HFF-Myc (cell line): Measurements from ENCODE around the gene ORC6.

ENCODE experiments used
- DNase-seq: peaks from one replicate; pipeline ENCODE4 v3.0.0-alpha.2; 2011; ENCODE audit warnings: low read depth; ENCODE audit errors: extremely low read depth
- H3K4me3 ChIP-seq: replicated peaks from 2 replicates; pipeline ENCODE4 v1.5.1; 2011; ENCODE audit warnings: low read depth, mild to moderate bottlenecking, control low read depth, low read length
- TF ChIP-seq, protein P1 (sequence below): IDR thresholded peaks from 2 replicates; pipeline ENCODE4 v1.5.1; 2012; ENCODE audit warnings: mild to moderate bottlenecking, low read depth, low read length, control low read depth; ENCODE audit errors: missing control alignments

Gene ORC6

DNA sequence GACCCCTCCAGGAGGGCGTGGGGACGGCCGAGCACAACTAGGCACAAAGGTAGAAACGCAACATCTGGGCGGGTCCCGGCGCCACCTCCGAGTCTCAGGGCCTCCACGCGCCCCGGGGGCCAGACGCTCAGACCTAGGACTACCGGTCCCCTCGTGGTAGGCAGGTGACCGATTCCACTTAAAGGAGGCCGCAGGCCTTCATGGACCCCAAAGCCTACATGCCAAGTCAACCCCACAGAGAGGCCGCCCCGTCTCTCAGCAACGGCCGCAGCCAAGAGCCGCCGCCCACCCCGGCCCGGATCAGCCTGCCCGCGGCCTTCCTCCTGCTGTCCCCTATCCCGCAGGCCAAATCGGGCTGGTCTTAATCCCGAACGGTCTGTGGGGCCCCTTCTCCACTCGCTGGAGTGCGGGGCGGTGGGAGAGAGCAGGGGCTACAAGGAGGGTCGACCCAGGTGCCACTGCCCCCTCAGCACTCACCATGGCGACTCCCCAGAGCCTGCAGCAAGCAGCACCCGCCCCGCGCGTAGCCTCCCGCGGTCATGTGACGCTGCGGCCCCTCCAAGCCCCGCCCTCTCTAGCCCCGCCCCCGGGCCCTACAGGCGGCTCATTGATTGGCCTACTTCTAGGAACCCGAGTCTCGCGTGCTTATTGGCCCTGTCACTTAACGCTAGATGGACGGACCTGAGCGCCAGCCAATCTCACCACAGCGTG lies 650 bp upstream of the ORC6 start, which contains the start of gene VPS35:
Gene VPS35 (minus strand): TSS at position 525 of the 711 bp plus-strand sequence. CDS start 45 bp downstream, at position 480.
- DNase-seq, result peak; percentile 96
- TF ChIP-seq, protein P1, sequence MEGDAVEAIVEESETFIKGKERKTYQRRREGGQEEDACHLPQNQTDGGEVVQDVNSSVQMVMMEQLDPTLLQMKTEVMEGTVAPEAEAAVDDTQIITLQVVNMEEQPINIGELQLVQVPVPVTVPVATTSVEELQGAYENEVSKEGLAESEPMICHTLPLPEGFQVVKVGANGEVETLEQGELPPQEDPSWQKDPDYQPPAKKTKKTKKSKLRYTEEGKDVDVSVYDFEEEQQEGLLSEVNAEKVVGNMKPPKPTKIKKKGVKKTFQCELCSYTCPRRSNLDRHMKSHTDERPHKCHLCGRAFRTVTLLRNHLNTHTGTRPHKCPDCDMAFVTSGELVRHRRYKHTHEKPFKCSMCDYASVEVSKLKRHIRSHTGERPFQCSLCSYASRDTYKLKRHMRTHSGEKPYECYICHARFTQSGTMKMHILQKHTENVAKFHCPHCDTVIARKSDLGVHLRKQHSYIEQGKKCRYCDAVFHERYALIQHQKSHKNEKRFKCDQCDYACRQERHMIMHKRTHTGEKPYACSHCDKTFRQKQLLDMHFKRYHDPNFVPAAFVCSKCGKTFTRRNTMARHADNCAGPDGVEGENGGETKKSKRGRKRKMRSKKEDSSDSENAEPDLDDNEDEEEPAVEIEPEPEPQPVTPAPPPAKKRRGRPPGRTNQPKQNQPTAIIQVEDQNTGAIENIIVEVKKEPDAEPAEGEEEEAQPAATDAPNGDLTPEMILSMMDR, result peak; percentile 30
- peak within 1 kb of the TSS; percentile 74 for H3K4me3 ChIP-seq

DNA sequence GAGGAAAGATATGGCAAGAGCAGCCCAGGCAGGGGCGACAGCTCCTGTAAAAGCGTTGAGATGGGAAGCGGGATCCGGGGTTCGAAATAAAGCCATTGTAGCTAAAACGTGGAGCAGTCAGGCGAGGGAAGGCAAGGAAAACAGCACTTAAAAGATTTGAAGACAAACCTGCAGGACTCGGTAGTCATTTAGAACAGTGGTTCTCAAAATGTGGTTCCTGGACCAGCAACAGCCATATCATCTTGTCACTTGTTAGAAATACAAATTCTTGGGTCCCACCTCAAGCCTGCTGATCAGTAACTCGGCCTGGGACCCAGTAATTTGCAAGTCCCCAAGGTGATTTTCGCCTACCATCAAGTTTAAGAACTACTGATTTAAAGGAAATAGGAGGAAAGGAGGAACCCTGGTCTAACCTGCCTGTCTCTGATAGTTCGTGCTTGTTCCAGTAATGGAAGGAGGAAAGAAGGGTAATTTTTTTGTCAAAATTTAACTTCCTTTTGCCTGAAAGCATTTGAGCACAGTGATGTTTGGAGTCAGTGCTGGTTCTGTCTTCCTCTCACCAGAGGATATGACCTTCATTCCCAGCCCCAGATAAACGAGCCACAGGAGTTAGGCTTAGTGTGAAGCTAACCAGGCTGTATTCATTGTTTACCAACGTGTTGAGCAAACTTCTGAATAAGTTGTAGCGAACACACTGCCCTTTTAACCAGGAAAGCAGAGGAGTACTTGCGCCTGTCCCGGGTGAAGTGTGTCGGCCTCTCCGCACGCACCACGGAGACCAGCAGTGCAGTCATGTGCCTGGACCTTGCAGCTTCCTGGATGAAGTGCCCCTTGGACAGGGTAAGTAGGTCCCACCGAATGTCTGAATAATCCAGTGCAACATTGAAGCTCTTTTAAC lies 1.1 kb downstream of the ORC6 start:
- DNase-seq, result no peak
- TF ChIP-seq, protein P1, result no peak
- peak overlapping the region; percentile 74 for H3K4me3 ChIP-seq

DNA sequence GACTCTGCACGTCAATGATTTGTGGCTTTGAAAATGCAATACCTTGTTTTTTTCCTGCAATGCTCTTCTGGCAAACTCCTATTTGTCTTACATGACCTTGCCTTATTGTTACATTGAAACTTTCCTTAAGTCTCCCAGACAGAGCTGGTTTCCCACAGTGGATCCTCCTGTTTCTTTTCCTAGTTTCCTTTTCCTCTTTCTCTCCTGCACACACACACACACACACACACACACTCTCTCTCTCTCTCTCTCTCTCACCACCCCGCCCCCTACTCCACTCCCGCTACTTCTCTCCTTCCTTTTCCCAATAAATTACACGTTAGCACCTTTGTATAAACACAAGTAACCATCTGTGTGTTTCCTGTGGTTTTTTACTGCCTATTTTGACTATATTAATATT lies 2.3 kb downstream of the ORC6 start:
- TF ChIP-seq, protein P1, result no peak
- no peak for DNase-seq
- H3K4me3 ChIP-seq, result peak overlapping the region; percentile 74

DNA sequence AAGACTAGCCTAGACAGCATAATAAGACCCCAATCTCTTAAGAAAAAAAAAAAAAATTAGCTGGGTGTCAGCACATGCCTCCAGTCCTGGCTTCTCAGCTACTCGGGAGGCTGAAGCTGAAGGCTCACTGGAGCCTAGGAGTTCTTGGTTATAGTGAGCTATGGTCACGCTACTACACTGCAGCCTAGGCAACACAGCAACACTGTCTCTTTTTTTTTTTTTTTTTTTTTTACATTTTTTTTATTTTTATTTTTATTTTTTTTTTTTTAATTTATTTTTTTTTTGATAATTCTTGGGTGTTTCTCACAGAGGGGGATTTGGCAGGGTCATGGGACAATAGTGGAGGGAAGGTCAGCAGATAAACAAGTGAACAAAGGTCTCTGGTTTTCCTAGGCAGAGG lies 4.1 kb downstream of the ORC6 start:
- no peak for DNase-seq
- no peak overlapping the region for H3K4me3 ChIP-seq
- TF ChIP-seq, protein P1, result no peak

DNA sequence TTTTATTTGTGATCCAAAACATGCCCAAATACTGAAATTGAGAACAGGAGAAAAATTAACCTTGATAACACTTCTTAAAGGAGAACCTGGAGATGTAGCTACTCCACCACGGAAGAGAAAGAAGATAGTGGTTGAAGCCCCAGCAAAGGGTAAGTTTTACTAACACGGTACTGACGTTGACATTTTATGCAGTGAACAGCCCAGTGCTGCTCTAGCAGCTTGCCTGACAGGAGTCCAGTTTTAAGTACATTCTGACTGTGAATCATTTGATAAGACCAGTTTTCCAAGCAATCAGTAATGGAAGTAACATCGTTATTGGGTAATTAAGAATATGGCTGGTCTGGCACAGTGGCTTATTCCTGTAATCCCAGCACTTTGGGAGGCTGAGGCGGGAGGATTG lies 6.5 kb downstream of the ORC6 start:
- no peak overlapping the region for H3K4me3 ChIP-seq
- TF ChIP-seq, protein P1, result no peak
- DNase-seq, result no peak

DNA sequence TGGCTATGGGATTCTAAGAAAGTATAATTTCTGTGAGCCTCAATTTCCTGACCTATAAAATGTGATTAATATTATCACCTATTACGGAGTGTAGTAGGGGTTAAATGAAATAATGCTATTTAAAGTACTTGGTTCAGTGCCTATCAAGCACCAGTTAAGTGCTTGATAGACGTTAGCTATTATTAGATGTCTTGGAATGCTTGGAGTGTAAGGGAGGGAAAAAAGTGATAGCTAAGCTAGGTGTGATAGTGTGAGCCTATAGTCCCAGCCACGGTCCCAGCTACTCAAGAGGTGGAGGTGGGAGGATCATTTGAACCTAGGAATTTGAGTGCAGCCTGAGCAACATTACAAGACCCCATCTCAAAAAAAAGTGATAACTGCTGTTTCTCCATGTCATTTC lies 7.5 kb downstream of the ORC6 start:
- TF ChIP-seq, protein P1, result no peak
- DNase-seq, result no peak

More for the DNA sequence above, 7.5 kb downstream of the ORC6 start:
- no peak overlapping the region for H3K4me3 ChIP-seq
